Measurements from ENCODE around the gene DAND5. TPM values are rescaled to one million over a fixed set of nuclear protein-coding genes. Genes with fewer than 3 reads are reported as not detected.
A peak's percentile ranks its signal among the peaks of the same experiment; 100 is the strongest.

Gene DAND5
- total and polyA plus RNA-seq, 2 of the 13 experiments (the other 11 are each of a cell fraction or from before 2014, with no cell fraction given) = 0.04 TPM; not detected in 1

DNA sequence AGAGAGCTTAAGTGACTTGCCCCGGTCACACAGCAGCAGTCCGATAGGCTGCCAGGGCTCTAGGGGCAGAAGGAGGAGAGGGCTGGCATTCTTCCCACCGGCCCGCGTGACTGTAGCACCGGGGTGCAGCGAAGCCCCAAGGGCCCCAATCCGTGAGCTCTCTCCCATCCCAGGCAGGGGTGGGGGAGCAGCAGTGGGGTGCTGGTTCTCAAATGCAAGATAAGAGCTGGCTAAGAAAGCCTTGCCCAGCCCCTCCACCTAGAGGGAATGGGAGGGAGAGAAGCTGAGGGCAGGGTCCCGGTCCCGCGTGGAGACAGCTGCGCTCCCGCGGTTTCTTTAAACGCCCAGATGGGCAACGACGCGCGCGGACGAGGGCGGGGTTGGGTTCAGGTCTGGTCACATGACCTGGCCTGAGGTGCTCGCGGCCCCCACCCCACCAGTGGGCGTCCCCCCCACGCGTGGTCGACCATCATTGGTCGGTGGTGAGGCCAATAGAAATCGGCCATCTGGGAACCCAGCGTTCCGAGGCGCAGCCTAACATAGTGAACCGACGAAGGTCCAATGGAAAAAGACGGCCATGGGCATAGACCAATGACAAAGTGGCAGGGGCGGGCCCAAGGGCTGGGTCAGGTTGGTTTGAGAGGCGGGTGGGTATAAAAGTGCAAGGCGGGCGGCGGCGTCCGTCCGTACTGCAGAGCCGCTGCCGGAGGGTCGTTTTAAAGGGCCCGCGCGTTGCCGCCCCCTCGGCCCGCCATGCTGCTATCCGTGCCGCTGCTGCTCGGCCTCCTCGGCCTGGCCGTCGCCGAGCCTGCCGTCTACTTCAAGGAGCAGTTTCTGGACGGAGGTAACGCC is 31.2 kb upstream of the DAND5 start, which contains the start of gene CALR (continued):
- TF ChIP-seq PCBP2 (optimal IDR thresholded peaks at IDR 0.05; ENCODE audit: low read depth, low read length, poor library complexity, severe bottlenecking) (no peak), HNF1A (IDR thresholded peaks at IDR 0.05; ENCODE audit: low read depth) (no peak), HNF1A (CRISPR knock-in tag; IDR thresholded peaks at IDR 0.05; ENCODE audit: borderline replicate concordance) (peak; percentile 69; the same call in 1 of the 2 replicates), PPARG (CRISPR knock-in tag; conservative IDR thresholded peaks at IDR 0.05) (no peak), IKZF1 (IDR thresholded peaks at IDR 0.05) (no peak), ZNF549 (CRISPR knock-in tag; IDR thresholded peaks at IDR 0.05) (no peak), ZNF407 (CRISPR knock-in tag; IDR thresholded peaks at IDR 0.05; ENCODE audit: not compliant biosample characterization) (peak; percentile 70), ZUFSP (CRISPR knock-in tag; IDR thresholded peaks at IDR 0.05; ENCODE audit: borderline replicate concordance) (no peak), YY1 (IDR thresholded peaks at IDR 0.05; ENCODE audit: insufficient read depth, insufficient replicate concordance, low read depth, low read length) (peak; percentile 83), ZZZ3 (CRISPR knock-in tag; IDR thresholded peaks at IDR 0.05; ENCODE audit: borderline replicate concordance) (no peak; the same call in 1 of the 2 replicates), ZNF264 (CRISPR knock-in tag; IDR thresholded peaks at IDR 0.05) (no peak), DR1 (CRISPR knock-in tag; IDR thresholded peaks at IDR 0.05) (peak; percentile 87; the same call in 1 of the 2 replicates)

Measured in HepG2 (cell line).